SU-DHL-6 (cell line): ENCODE data around the gene LAMTOR5.

Experiments
- H2AFZ ChIP-seq: fragments of 200-600 bp; sonication (generic); 2 replicates; pipeline ENCODE4 v1.6.1; 2014; ENCODE audit warnings: low read depth, mild to moderate bottlenecking, moderate library complexity, mixed read lengths, antibody characterized with exemption, low read length; ENCODE audit not compliant: severe bottlenecking
- H3F3A ChIP-seq: fragments of 200-600 bp; shearing (Covaris generic); 2 replicates; pipeline ENCODE4 v1.6.0; 2016; ENCODE audit warnings: antibody characterized with exemption, mild to moderate bottlenecking; ENCODE audit not compliant: insufficient read depth
- H3K27ac ChIP-seq: fragments of 200-600 bp; sonication (generic); 2 replicates; pipeline ENCODE4 v1.5.1; 2016; ENCODE audit warnings: low read depth, mild to moderate bottlenecking, low read length, moderate library complexity, mixed read lengths
- H3K27me3 ChIP-seq: fragments of 200-600 bp; sonication (generic), shearing (Covaris generic); 2 replicates; pipeline ENCODE4 v1.6.0; 2014; ENCODE audit warnings: mild to moderate bottlenecking, low read length
- H3K36me3 ChIP-seq: fragments of 200-600 bp; sonication (generic); 2 replicates; pipeline ENCODE4 v1.6.1; 2014; ENCODE audit warnings: mild to moderate bottlenecking, low read length, mixed read lengths
- H3K4me2 ChIP-seq: fragments of 300-600, 200-600 bp; shearing (Covaris generic), sonication (generic); 2 replicates; pipeline ENCODE4 v1.6.0; 2014; ENCODE audit warnings: low read length, low read depth, mild to moderate bottlenecking; ENCODE audit not compliant: poor library complexity, severe bottlenecking
- H3K4me3 ChIP-seq: fragments of 200-600 bp; sonication (generic); 2 replicates; pipeline ENCODE4 v1.5.1; 2014; ENCODE audit warnings: antibody characterized with exemption, low read length, mild to moderate bottlenecking, mixed read lengths; ENCODE audit not compliant: insufficient read depth, poor library complexity, severe bottlenecking
- H3K79me2 ChIP-seq: fragments of 200-600 bp; sonication (generic); 2 replicates; pipeline ENCODE4 v1.6.1; 2014; ENCODE audit warnings: mild to moderate bottlenecking, low read length, moderate library complexity; ENCODE audit not compliant: insufficient read depth
- H3K9ac ChIP-seq: fragments of 200-600 bp; sonication (generic); 2 replicates; pipeline ENCODE4 v1.7.0; 2014; ENCODE audit warnings: mild to moderate bottlenecking, low read length
- H3K9me2 ChIP-seq: fragments of 200-600 bp; sonication (generic); replicated peaks from 2 replicates; pipeline ENCODE4 v1.6.1; 2014; ENCODE audit warnings: low read length; ENCODE audit not compliant: insufficient read depth
- H3K9me3 ChIP-seq: fragments of 200-600 bp; sonication (generic); 2 replicates; pipeline ENCODE4 v1.6.1; 2014; ENCODE audit warnings: low read length, mixed read lengths; ENCODE audit not compliant: insufficient read depth
- H4K20me1 ChIP-seq: fragments of 200-600 bp; sonication (generic); 2 replicates; pipeline ENCODE4 v1.6.1; 2014; ENCODE audit warnings: low read depth, mild to moderate bottlenecking, antibody characterized with exemption, low read length, moderate library complexity, mixed read lengths
- EZH2phosphoT487 ChIP-seq: fragments of 200-600 bp; sonication (generic), shearing (Covaris generic); conservative IDR thresholded peaks from 2 replicates; pipeline ENCODE4 v1.6.1; 2018; ENCODE audit warnings: mild to moderate bottlenecking, antibody characterized with exemption, low read length, moderate library complexity, mixed read lengths
- TF ChIP-seq, protein P1 (sequence below): fragments of 200-600 bp; sonication (generic); IDR thresholded peaks from one replicate; pipeline ENCODE4 v1.5.1; 2017; ENCODE audit warnings: antibody characterized with exemption, mild to moderate bottlenecking, low read length, moderate library complexity; ENCODE audit not compliant: insufficient read depth, poor library complexity, severe bottlenecking

The LAMTOR5 gene

DNA sequence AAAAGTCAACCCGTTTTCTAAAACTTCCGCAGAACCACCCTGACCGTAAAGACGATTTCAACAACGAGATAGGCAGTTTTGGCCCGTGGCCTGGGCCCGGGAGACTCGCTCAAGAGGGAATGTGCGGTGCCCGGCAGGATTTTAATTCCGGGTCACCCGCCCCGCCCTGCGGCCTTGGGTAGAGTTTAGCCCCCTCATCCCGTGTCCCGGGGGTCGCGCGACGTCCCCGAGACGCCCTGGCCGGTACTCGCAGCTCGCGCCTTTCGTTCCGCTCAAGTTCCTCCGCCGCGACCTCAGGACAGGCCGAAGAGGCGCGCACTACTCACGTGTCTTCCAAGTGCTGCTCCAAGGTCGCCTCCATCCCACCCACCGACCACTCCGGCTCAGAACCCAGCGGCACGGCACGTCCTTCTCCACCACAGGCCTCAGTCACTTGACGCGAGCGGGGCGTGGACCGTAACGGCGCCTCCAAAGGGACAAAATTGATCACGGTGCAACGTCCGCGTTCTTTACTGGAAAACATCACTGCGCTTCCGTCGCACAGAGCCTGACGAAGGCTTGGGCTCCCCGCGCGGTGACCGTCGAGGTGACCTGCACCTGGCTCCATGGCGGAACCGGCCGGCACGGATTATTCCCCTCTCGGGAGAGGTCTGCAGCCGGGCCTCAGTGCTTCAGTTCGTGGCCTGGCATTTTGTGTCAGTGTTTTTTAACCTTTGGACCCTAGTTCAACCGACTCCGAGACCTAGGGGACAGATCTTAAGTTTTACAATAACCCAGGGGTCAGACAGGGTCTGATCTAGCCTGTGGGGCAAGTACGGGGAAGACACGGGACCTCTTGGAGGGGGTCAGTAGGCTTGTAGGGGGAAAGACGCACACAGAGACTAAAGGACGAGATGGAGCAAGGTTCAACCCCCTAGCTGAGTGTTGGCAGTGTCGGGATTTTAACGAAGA, at the start of gene LAMTOR5:
TSS of gene LAMTOR5 (minus strand) at position 435 of the 951 bp plus-strand sequence. CDS start at position 361, 74 bp downstream.
- Histone ChIP-seq H3K9ac (peak within 1 kb of the TSS; percentile 72), H3K27me3 (no peaks in the 10 kb centered on the region), H2AFZ (peak within 1 kb of the TSS; percentile 98), H3K27ac (peak within 1 kb of the TSS; percentile 33), H3K4me3 (peak within 1 kb of the TSS; percentile 88), H3K36me3 (peaks cover 10% of the 10 kb centered on the region; the same call in 1 of the 2 replicates), H3K79me2 (peaks cover 17% of the 10 kb centered on the region), H3K4me2 (peak within 1 kb of the TSS; percentile 93), H3K9me2 (no peaks in the 10 kb centered on the region), H4K20me1 (no peaks in the 10 kb centered on the region), H3K9me3 (no peaks in the 10 kb centered on the region), H3F3A (peaks cover 12% of the 10 kb centered on the region; the same call in 1 of the 2 replicates)
- TF ChIP-seq EZH2phosphoT487 = no peak

DNA sequence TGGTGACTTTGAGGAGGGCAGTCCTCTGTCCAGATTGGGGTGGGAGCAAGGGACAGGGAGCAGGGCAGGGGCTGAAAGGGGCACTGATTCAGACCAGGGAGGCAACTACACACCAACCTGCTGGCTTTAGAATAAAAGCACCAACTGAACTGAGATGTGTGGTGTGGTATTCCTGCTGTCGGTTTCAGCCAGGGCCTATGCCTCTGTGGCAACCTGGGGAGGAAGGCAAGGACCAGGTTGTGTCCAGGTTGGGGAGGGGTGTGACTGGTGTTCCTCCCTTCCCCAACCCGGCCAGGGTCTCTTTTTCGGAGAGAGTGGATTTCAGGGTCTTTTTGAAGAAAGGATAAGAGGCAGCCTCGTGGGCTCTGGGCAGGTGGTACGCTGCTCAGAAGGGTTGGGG, 49.7 kb upstream of the LAMTOR5 start:
- no peaks in the 10 kb centered on the region for H3K9me3 ChIP-seq
- H3K4me3 ChIP-seq = no peak overlapping the region
- TF ChIP-seq, protein P1, sequence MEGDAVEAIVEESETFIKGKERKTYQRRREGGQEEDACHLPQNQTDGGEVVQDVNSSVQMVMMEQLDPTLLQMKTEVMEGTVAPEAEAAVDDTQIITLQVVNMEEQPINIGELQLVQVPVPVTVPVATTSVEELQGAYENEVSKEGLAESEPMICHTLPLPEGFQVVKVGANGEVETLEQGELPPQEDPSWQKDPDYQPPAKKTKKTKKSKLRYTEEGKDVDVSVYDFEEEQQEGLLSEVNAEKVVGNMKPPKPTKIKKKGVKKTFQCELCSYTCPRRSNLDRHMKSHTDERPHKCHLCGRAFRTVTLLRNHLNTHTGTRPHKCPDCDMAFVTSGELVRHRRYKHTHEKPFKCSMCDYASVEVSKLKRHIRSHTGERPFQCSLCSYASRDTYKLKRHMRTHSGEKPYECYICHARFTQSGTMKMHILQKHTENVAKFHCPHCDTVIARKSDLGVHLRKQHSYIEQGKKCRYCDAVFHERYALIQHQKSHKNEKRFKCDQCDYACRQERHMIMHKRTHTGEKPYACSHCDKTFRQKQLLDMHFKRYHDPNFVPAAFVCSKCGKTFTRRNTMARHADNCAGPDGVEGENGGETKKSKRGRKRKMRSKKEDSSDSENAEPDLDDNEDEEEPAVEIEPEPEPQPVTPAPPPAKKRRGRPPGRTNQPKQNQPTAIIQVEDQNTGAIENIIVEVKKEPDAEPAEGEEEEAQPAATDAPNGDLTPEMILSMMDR = no peak
- no peak for TF ChIP-seq EZH2phosphoT487
- H3K27me3 ChIP-seq = no peaks in the 10 kb centered on the region
- H3K36me3 ChIP-seq = no peaks in the 10 kb centered on the region
- no peak overlapping the region for H3K27ac ChIP-seq
- H4K20me1 ChIP-seq = no peaks in the 10 kb centered on the region
- no peak overlapping the region for H3K4me2 ChIP-seq
- H3K9ac ChIP-seq = no peak overlapping the region
- no peak overlapping the region for H2AFZ ChIP-seq
- H3K9me2 ChIP-seq = no peaks in the 10 kb centered on the region
- no peaks in the 10 kb centered on the region for H3K79me2 ChIP-seq
- H3F3A ChIP-seq = no peaks in the 10 kb centered on the region

DNA sequence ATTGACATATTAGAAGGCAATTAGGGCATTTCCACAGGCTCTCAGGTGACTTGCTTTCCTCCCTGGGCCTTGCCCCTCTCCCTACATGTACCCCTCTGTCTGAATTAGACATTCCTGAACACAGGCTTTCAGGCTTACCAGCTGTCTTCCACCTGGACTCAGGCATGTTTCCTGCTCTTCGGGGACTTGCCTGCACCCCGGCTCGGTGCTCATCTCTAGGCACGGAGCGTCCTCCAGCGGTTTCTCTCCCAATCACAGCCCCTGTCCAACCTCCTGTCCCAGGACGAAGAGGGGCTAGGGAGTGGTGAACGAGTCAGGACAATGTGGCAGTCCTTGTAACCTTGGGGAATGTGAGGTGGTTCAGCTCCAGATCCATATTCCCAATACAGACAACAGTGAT, 47.7 kb upstream of the LAMTOR5 start:
- no peaks in the 10 kb centered on the region for H3K36me3 ChIP-seq
- no peaks in the 10 kb centered on the region for H3F3A ChIP-seq
- H3K27ac ChIP-seq = no peak overlapping the region
- H3K9me3 ChIP-seq = no peaks in the 10 kb centered on the region
- H3K9ac ChIP-seq = no peak overlapping the region
- H3K79me2 ChIP-seq = no peaks in the 10 kb centered on the region
- H3K4me2 ChIP-seq = no peak overlapping the region
- no peaks in the 10 kb centered on the region for H3K9me2 ChIP-seq
- TF ChIP-seq, protein P1 = no peak
- no peak for TF ChIP-seq EZH2phosphoT487
- no peak overlapping the region for H3K4me3 ChIP-seq
- no peaks in the 10 kb centered on the region for H4K20me1 ChIP-seq
- no peaks in the 10 kb centered on the region for H3K27me3 ChIP-seq
- no peak overlapping the region for H2AFZ ChIP-seq

DNA sequence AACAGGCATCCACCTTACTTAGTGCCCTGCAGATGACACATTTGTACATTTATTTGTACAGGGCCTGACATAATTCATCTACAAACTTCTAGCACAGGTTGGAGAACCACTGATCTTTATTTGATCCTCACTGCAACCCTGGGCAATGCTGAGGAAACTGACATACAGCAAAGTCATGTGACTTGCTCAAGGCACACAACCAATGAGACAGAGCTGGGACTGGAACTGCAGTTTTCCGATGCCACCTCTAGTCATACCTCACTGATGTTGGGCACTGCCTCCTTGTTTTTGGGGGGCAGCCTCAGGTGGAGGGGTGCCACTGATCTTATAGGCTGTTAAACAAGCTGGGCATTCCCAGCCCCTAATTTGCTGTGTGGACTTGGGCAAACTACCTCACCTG, 46.8 kb upstream of the LAMTOR5 start:
- H3K9ac ChIP-seq = no peak overlapping the region
- no peak overlapping the region for H3K4me3 ChIP-seq
- no peaks in the 10 kb centered on the region for H3F3A ChIP-seq
- H2AFZ ChIP-seq = no peak overlapping the region
- H4K20me1 ChIP-seq = no peaks in the 10 kb centered on the region
- no peaks in the 10 kb centered on the region for H3K27me3 ChIP-seq
- H3K4me2 ChIP-seq = no peak overlapping the region
- H3K79me2 ChIP-seq = no peaks in the 10 kb centered on the region
- H3K36me3 ChIP-seq = no peaks in the 10 kb centered on the region
- no peaks in the 10 kb centered on the region for H3K9me2 ChIP-seq
- TF ChIP-seq, protein P1 = no peak
- no peak for TF ChIP-seq EZH2phosphoT487
- no peaks in the 10 kb centered on the region for H3K9me3 ChIP-seq
- H3K27ac ChIP-seq = no peak overlapping the region
